Epithelial cell of esophagus (primary cell): ENCODE data around the gene USP12.

Source experiments
- DNase-seq: peaks from one replicate; pipeline ENCODE4 v3.0.0; 2010; ENCODE audit warnings: low read depth
- H3K4me3 ChIP-seq: 2 replicates; pipeline ENCODE4 v1.5.1; 2011; ENCODE audit warnings: mild to moderate bottlenecking, low read length, control low read depth
- TF ChIP-seq, protein P1 (sequence below): IDR thresholded peaks from 2 replicates; pipeline ENCODE4 v1.5.1; 2011; ENCODE audit warnings: low read depth, mild to moderate bottlenecking, low read length, control low read depth, inconsistent platforms; ENCODE audit not compliant: insufficient read depth; ENCODE audit errors: missing control alignments

The USP12 gene

GRCh38 chr13:27110056-27110746 lies 61.4 kb downstream of the USP12 start:
- TF ChIP-seq, protein P1, sequence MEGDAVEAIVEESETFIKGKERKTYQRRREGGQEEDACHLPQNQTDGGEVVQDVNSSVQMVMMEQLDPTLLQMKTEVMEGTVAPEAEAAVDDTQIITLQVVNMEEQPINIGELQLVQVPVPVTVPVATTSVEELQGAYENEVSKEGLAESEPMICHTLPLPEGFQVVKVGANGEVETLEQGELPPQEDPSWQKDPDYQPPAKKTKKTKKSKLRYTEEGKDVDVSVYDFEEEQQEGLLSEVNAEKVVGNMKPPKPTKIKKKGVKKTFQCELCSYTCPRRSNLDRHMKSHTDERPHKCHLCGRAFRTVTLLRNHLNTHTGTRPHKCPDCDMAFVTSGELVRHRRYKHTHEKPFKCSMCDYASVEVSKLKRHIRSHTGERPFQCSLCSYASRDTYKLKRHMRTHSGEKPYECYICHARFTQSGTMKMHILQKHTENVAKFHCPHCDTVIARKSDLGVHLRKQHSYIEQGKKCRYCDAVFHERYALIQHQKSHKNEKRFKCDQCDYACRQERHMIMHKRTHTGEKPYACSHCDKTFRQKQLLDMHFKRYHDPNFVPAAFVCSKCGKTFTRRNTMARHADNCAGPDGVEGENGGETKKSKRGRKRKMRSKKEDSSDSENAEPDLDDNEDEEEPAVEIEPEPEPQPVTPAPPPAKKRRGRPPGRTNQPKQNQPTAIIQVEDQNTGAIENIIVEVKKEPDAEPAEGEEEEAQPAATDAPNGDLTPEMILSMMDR = no peak
- no peak for DNase-seq
- no peak overlapping the region for H3K4me3 ChIP-seq

DNA sequence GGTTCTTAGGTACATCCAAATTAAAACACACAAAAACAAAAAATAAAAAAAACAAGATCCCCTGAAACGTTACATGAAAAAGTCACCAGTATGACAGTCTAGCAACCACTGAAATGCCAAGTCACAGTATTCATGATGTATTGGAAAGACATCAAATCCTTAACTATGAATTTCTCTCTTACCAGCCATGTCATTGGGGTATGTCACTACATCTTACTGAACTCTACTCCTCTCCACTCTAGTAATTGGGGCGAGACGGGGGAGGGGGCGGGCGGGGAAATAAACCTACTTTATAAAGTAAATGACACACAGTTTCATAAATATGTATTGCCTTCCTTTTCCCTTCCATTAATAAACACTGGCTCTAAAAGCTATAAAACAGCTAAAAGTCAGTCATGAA lies 65.5 kb downstream of the USP12 start:
- TF ChIP-seq, protein P1 = no peak
- H3K4me3 ChIP-seq = no peak overlapping the region

DNA sequence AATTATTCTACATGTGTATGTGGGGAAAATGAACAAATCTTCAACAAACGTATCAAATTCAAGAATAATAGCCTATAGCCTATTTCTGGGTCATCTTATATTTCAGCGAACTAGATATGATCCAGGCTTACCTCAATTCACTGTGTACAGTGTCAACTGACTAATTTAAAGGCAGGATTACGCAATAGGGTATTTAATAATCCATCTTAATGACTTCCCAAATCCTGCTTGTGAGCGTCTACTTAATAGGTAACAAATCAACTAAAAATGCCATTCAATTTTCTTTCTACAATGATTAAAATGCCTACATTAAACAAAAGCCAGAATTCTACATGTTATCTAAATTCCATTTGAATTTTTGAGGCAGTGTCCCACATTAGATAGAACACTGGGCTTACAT lies 67.0 kb downstream of the USP12 start:
- no peak overlapping the region for H3K4me3 ChIP-seq
- peak; percentile 22 for DNase-seq
- TF ChIP-seq, protein P1 = no peak

More for the DNA sequence above, 65.5 kb downstream of the USP12 start:
- no peak for DNase-seq

DNA sequence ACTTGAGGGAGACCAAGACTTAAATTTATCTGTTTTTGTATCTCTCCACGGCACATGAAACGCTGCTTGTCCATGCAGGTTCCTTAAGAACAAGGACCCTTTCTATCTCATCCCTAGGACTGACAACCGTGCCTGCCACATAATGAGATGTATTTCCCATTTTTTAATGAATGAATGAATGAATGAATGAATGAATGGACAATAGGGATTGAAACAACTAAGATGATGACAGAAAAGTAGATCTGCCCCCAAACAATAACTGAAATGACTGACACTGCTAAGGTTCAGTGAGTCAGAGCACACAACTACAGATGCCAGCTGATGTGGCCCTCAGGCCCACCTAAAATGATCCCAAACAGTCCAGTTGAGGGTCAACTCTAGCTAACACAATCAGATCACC lies 69.8 kb downstream of the USP12 start:
- no peak for DNase-seq
- TF ChIP-seq, protein P1 = no peak
- no peak overlapping the region for H3K4me3 ChIP-seq

GRCh38 chr13:27101289-27101688 lies 70.3 kb downstream of the USP12 start:
- H3K4me3 ChIP-seq = no peak overlapping the region
- DNase-seq = no peak
- TF ChIP-seq, protein P1 = no peak

DNA sequence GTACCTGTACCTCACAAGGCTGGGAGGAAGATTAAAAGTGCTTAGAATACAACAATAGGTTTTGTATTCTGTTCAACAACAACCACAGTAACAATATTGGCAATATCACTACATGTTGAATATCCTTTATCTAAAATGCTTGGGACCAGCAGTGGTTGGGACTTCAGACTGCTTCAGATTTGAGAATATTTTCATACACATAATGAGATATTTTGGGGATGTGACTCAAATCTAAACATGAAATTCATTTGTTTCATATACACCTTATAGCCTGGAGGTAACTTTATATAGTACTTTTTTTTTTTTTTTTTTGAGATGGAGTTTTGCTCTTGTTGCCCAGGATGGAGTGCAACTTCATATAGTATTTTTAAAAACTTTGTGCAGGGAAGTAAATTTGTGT lies 73.9 kb downstream of the USP12 start:
- DNase-seq = no peak
- TF ChIP-seq, protein P1 = no peak
- no peak overlapping the region for H3K4me3 ChIP-seq

DNA sequence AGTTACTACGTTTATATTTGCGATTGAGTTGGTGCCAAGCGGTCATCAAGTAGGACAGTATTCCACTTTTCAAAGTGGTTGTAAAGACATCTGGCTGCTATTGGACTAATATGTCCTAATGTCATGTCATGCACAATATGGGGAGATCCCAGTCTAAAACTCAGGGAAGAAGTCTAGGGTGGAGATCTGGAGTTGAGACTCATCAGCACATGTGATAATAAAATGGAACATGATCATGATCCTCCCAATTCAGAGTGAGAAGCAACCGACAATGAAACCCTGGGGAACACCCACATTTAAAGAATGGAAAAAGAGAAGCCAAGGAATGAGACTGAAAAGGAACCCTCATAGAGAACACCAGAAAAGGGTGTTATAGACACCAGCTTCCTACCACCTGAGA lies 80.2 kb downstream of the USP12 start:
- DNase-seq = no peak
- H3K4me3 ChIP-seq = no peak overlapping the region
- TF ChIP-seq, protein P1 = no peak
